ENCODE results near the gene PDE4D. TPM values are rescaled to one million over a fixed set of nuclear protein-coding genes. Genes with fewer than 3 reads are reported as not detected.
"Not testable (repeated sequence)": the region's sequence is repeated elsewhere in the genome, so short reads cannot be mapped to it uniquely, and the experiment has no call there.

PDE4D gene
- total RNA-seq, 1 donor from 2014 or later = 13.2 TPM

DNA sequence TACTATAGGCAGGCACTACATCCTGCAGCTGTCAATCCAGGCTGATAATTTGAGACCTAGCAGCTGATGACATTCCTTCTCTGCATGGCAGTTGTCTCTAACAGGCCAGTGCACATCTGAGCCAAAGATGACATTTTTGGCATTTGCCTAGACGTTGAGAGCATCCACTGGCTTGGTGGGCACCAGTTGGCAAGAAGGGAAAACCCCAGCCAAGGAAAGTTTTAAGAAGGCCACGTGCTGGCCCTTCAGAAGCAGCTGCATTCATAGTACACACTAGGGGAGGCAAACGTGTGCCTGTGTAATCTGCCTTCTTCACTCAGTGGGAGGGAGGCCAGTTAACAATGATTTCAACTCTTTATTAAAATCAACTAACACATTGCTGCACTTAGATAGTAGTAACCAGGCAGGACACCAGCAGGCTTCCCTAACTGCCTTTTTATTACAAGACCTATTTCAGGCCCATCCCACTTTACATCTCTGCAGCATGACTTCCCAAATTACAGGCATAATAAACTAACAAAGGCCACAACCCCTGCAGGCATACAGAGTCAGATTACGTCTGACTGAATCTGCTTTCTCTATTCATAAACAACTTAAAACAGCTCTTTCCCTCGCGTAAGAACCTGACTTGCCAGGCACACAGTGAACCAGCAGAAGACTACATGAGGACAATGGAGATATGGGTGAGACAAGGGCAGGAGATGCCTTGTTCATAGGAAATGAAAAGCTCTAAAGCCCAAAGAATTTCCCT lies 576.3 kb downstream of the PDE4D start:
- no peaks in the 10 kb centered on the region for H3K9me3 Mint-ChIP-seq (ENCODE audit: unreplicated experiment)
- no peak overlapping the region for H3K27ac Mint-ChIP-seq (ENCODE audit: unreplicated experiment)
- H3K36me3 Mint-ChIP-seq (ENCODE audit: unreplicated experiment) = no peaks in the 10 kb centered on the region
- no peaks in the 10 kb centered on the region for H3K27me3 Mint-ChIP-seq (ENCODE audit: unreplicated experiment)
- TF ChIP-seq, protein P1, sequence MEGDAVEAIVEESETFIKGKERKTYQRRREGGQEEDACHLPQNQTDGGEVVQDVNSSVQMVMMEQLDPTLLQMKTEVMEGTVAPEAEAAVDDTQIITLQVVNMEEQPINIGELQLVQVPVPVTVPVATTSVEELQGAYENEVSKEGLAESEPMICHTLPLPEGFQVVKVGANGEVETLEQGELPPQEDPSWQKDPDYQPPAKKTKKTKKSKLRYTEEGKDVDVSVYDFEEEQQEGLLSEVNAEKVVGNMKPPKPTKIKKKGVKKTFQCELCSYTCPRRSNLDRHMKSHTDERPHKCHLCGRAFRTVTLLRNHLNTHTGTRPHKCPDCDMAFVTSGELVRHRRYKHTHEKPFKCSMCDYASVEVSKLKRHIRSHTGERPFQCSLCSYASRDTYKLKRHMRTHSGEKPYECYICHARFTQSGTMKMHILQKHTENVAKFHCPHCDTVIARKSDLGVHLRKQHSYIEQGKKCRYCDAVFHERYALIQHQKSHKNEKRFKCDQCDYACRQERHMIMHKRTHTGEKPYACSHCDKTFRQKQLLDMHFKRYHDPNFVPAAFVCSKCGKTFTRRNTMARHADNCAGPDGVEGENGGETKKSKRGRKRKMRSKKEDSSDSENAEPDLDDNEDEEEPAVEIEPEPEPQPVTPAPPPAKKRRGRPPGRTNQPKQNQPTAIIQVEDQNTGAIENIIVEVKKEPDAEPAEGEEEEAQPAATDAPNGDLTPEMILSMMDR (IDR thresholded peaks at IDR 0.05; ENCODE audit: partially characterized antibody, unreplicated experiment) = no peak
- no peak overlapping the region for H3K4me3 Mint-ChIP-seq (ENCODE audit: unreplicated experiment)
- H3K4me1 Mint-ChIP-seq (ENCODE audit: low read depth, unreplicated experiment) = peaks cover 4% of the 10 kb centered on the region
- no peak for DNase-seq

- TF ChIP-seq, protein P1 (IDR thresholded peaks at IDR 0.05; ENCODE audit: partially characterized antibody, unreplicated experiment) = no peak
- Mint-ChIP-seq H3K9me3 (ENCODE audit: unreplicated experiment) (peaks cover 2% of the 10 kb centered on the region), H3K27me3 (ENCODE audit: unreplicated experiment) (no peaks in the 10 kb centered on the region), H3K4me3 (ENCODE audit: unreplicated experiment) (no peak overlapping the region), H3K4me1 (ENCODE audit: low read depth, unreplicated experiment) (peaks cover under 1% of the 10 kb centered on the region), H3K27ac (ENCODE audit: unreplicated experiment) (no peak overlapping the region), H3K36me3 (ENCODE audit: unreplicated experiment) (no peaks in the 10 kb centered on the region)
- no peak for DNase-seq
Measured at GRCh38 chr5:59312223-59312622, 581.3 kb downstream of the PDE4D start.

GRCh38 chr5:59308685-59309084 lies 584.8 kb downstream of the PDE4D start:
- H3K36me3 Mint-ChIP-seq (ENCODE audit: unreplicated experiment); H3K4me3 Mint-ChIP-seq (ENCODE audit: unreplicated experiment); H3K4me1 Mint-ChIP-seq (ENCODE audit: low read depth, unreplicated experiment); DNase-seq; H3K9me3 Mint-ChIP-seq (ENCODE audit: unreplicated experiment); H3K27me3 Mint-ChIP-seq (ENCODE audit: unreplicated experiment); H3K27ac Mint-ChIP-seq (ENCODE audit: unreplicated experiment): not testable (repeated sequence)

- not testable (repeated sequence) for H3K4me3 Mint-ChIP-seq (ENCODE audit: unreplicated experiment); H3K4me1 Mint-ChIP-seq (ENCODE audit: low read depth, unreplicated experiment); H3K27me3 Mint-ChIP-seq (ENCODE audit: unreplicated experiment); H3K27ac Mint-ChIP-seq (ENCODE audit: unreplicated experiment); DNase-seq; H3K36me3 Mint-ChIP-seq (ENCODE audit: unreplicated experiment); H3K9me3 Mint-ChIP-seq (ENCODE audit: unreplicated experiment)
Measured at GRCh38 chr5:59303289-59303716, 590.2 kb downstream of the PDE4D start.

DNA sequence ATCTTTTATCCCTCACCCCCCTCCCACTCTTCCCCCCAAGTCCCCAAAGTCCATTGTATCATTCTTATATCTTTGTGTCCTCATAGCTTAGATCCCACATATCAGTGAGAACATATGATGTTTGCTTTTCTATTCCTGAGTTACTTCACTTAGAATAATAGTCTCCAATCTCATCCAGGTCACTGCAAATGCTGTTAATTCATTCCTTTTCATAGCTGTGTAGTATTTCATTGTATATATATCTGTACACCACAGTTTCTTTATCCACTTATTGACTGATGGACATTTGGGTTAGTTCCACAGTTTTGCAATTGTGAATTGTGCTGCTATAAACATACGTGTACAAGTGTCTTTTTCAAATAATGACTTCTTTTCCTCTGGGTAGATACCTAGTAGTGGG lies 591.0 kb downstream of the PDE4D start:
- H3K27me3 Mint-ChIP-seq (ENCODE audit: unreplicated experiment); H3K4me3 Mint-ChIP-seq (ENCODE audit: unreplicated experiment); DNase-seq; H3K4me1 Mint-ChIP-seq (ENCODE audit: low read depth, unreplicated experiment); H3K9me3 Mint-ChIP-seq (ENCODE audit: unreplicated experiment); H3K36me3 Mint-ChIP-seq (ENCODE audit: unreplicated experiment); H3K27ac Mint-ChIP-seq (ENCODE audit: unreplicated experiment): not testable (repeated sequence)

DNA sequence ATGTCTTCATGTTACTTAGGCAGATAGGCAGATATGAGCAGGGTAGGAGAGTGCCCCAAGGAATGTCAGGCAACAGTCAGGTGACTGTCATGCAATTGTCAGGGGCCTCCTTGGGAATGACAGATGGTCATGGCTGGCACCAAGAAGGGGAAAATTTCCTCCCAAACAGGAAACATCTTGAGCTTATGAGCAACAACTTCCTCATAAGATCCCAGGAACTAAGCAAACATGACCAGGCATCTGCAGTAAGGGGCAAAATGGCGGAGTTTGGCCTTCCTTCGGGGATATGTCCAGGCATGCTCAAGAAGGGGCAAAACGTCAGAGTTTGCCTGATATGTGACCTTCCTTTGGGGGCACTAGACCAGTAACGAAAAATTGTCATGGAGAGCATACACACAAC lies 591.8 kb downstream of the PDE4D start:
- Mint-ChIP-seq H3K4me1 (ENCODE audit: low read depth, unreplicated experiment) (no peaks in the 10 kb centered on the region), H3K4me3 (ENCODE audit: unreplicated experiment) (no peak overlapping the region), H3K27me3 (ENCODE audit: unreplicated experiment) (no peaks in the 10 kb centered on the region), H3K27ac (ENCODE audit: unreplicated experiment) (no peak overlapping the region), H3K36me3 (ENCODE audit: unreplicated experiment) (no peaks in the 10 kb centered on the region), H3K9me3 (ENCODE audit: unreplicated experiment) (no peaks in the 10 kb centered on the region)
- TF ChIP-seq, protein P1 (IDR thresholded peaks at IDR 0.05; ENCODE audit: partially characterized antibody, unreplicated experiment) = no peak
- no peak for DNase-seq
